GM23338 (cell line): ENCODE measurements around the gene PKD1.

Experiments used
- CREB1 ChIP-seq: fragments of 250-450 bp; sonication (Bioruptor Pico); IDR thresholded peaks from 2 replicates; pipeline ENCODE4 v1.5.0; 2020; ENCODE audit warnings: low read depth, mild to moderate bottlenecking, moderate library complexity
- CTCF ChIP-seq, 2 experiments: fragments of 200-600 bp in 1 of 2; sonication (generic) in 1 of 2; conservative IDR thresholded peaks; 2 replicates each; pipeline versions ENCODE4 v1.5.1 to v1.6.1; 2016 to 2017; ENCODE audit warnings: antibody characterized with exemption in 2 of 2, low read depth in 2 of 2, mild to moderate bottlenecking in 2 of 2, moderate library complexity in 1 of 2
- ETS1 ChIP-seq: IDR thresholded peaks from 2 replicates; pipeline ENCODE4 v1.6.1; 2016; ENCODE audit warnings: antibody characterized with exemption
- EZH2 ChIP-seq: fragments of 200-600 bp; sonication (generic); IDR thresholded peaks from one replicate; pipeline ENCODE4 v1.8.0; 2017; ENCODE audit warnings: antibody characterized with exemption, mild to moderate bottlenecking, low read depth; ENCODE audit not compliant: unreplicated experiment
- EZH2phosphoT487 ChIP-seq: fragments of 200-600 bp; sonication (generic); IDR thresholded peaks from one replicate; pipeline ENCODE4 v1.8.1; 2018; ENCODE audit warnings: antibody characterized with exemption; ENCODE audit not compliant: unreplicated experiment
- JUNB ChIP-seq: IDR thresholded peaks from one replicate; pipeline ENCODE4 v1.6.1; 2016; ENCODE audit warnings: antibody characterized with exemption; ENCODE audit not compliant: unreplicated experiment
- NANOG ChIP-seq: IDR thresholded peaks from 2 replicates; pipeline ENCODE4 v1.6.1; 2016; ENCODE audit warnings: antibody characterized with exemption, borderline replicate concordance
- POLR2AphosphoS5 ChIP-seq: IDR thresholded peaks from 2 replicates; pipeline ENCODE4 v1.6.1; 2016; ENCODE audit warnings: antibody characterized with exemption, low read depth
- REST ChIP-seq: IDR thresholded peaks from one replicate; pipeline ENCODE4 v1.6.1; 2018; ENCODE audit warnings: antibody characterized with exemption; ENCODE audit not compliant: unreplicated experiment
- STAT1 ChIP-seq: IDR thresholded peaks from one replicate; pipeline ENCODE4 v1.6.1; 2016; ENCODE audit warnings: antibody characterized with exemption; ENCODE audit not compliant: unreplicated experiment
- ZNF114 ChIP-seq: fragments of 250-450 bp; sonication (Bioruptor Pico); IDR thresholded peaks from 2 replicates; pipeline ENCODE4 v1.5.0; 2020; ENCODE audit warnings: mild to moderate bottlenecking, moderate library complexity
- ZNF331 ChIP-seq: fragments of 250-450 bp; sonication (Bioruptor Pico); IDR thresholded peaks from 2 replicates; pipeline ENCODE4 v1.5.0; 2020; ENCODE audit warnings: low read depth, mild to moderate bottlenecking, moderate library complexity
- ZNF462 ChIP-seq: fragments of 250-450 bp; sonication (Bioruptor Pico); IDR thresholded peaks from 2 replicates; pipeline ENCODE4 v1.5.0; 2020; ENCODE audit warnings: mild to moderate bottlenecking, moderate library complexity

- no peak for TF ChIP-seq CTCF (conservative IDR thresholded peaks at IDR 0.05; ENCODE audit: low read depth in 2 of 2)
- no peak for TF ChIP-seq ZNF114 (CRISPR knock-in tag)
- TF ChIP-seq POLR2AphosphoS5 = no peak
- TF ChIP-seq EZH2phosphoT487 = no peak
- no peak for TF ChIP-seq ZNF462 (CRISPR knock-in tag)
- TF ChIP-seq REST = no peak
- no peak for TF ChIP-seq EZH2
- TF ChIP-seq ETS1 = no peak
- TF ChIP-seq CREB1 (CRISPR knock-in tag) = no peak
- TF ChIP-seq ZNF331 (CRISPR knock-in tag) = no peak
- no peak for TF ChIP-seq JUNB
- TF ChIP-seq NANOG = no peak
- no peak for TF ChIP-seq STAT1
Observed at GRCh38 chr16:2173916-2174315, 38.2 kb upstream of the PKD1 start.
